Vagina (tissue), 2 donors: ENCODE data around the gene IQGAP3. TPM values are rescaled to one million over a fixed set of nuclear protein-coding genes. Genes with fewer than 3 reads are reported as not detected.

ENCODE experiments used
- DNase-seq, 2 donors: peaks; one replicate each; pipeline ENCODE4 v3.0.0-alpha.2; 2017; ENCODE audit errors: extremely low spot score in 2 of 2
- H3K27ac ChIP-seq: fragments of 200-600 bp; sonication (generic); one replicate; pipeline ENCODE4 v1.5.1; 2019
- H3K27me3 ChIP-seq: fragments of 200-600 bp; sonication (generic); one replicate; pipeline ENCODE4 v1.5.1; 2019
- H3K36me3 ChIP-seq, 2 donors: fragments of 200-600 bp; sonication (generic); one replicate each; pipeline ENCODE4 v1.5.1; 2017 to 2019
- H3K4me1 ChIP-seq: fragments of 200-600 bp; sonication (generic); one replicate; pipeline ENCODE4 v1.5.1; 2019
- H3K4me3 ChIP-seq, 2 donors: fragments of 200-600 bp; sonication (generic); 1 replicate in 1 of 2; 2 replicates in 1 of 2; pipeline ENCODE4 v1.5.1; 2016 to 2019
- H3K9me3 ChIP-seq: fragments of 200-600 bp; sonication (generic); one replicate; pipeline ENCODE4 v1.5.1; 2019
- POLR2A ChIP-seq, 2 donors: fragments of 450-650 bp; IDR thresholded peaks; one replicate each; pipeline ENCODE4 v1.6.1; 2017; ENCODE audit warnings: antibody characterized with exemption in 2 of 2, mild to moderate bottlenecking in 2 of 2, moderate library complexity in 2 of 2
- POLR2AphosphoS5 ChIP-seq, 2 donors: sonication (generic); formaldehyde crosslinking; IDR thresholded peaks; one replicate each; pipeline ENCODE4 v1.9.0; 2017; ENCODE audit warnings: antibody characterized with exemption in 2 of 2, mild to moderate bottlenecking in 2 of 2, low read depth in 1 of 2; ENCODE audit not compliant: insufficient read depth in 1 of 2
- intact Hi-C: fragments of 100-400 bp; cut with DNase I; formaldehyde crosslinking; loops from one replicate; pipeline ENCODE4 v1.15.1; 2023
- total RNA-seq: library from RNA; depleted of rRNA; stranded (reverse); fragments of >200 nt; gene quantifications from one replicate; pipeline ENCODE4 v1.2.3, GENCODE V29; 2016
- TF ChIP-seq, protein P1 (sequence below), 3 experiments: fragments of 450-650 bp in 2 of 3; fragments of 200-600 bp in 1 of 3; sonication (generic) in 1 of 3; IDR thresholded peaks; one replicate each; pipeline ENCODE4 v1.5.1; 2017 to 2019; ENCODE audit warnings: antibody characterized with exemption in 3 of 3, mild to moderate bottlenecking in 2 of 3, moderate library complexity in 2 of 3

The IQGAP3 gene
- total RNA-seq, 1 donor from 2014 or later = 2.9 TPM

- intact Hi-C loops = no loop called here
- Histone ChIP-seq H3K4me1 (no peaks in the 10 kb centered on the region), H3K27me3 (no peaks in the 10 kb centered on the region), H3K36me3 (no peaks in the 10 kb centered on the region), H3K27ac (no peak overlapping the region), H3K9me3 (no peaks in the 10 kb centered on the region), H3K4me3 (no peak overlapping the region)
- TF ChIP-seq POLR2AphosphoS5 (IDR thresholded peaks at IDR 0.05; ENCODE audit: insufficient read depth in 1 of 2, low read depth in 1 of 2) (no peak), POLR2A (IDR thresholded peaks at IDR 0.05) (no peak)
- TF ChIP-seq, protein P1, sequence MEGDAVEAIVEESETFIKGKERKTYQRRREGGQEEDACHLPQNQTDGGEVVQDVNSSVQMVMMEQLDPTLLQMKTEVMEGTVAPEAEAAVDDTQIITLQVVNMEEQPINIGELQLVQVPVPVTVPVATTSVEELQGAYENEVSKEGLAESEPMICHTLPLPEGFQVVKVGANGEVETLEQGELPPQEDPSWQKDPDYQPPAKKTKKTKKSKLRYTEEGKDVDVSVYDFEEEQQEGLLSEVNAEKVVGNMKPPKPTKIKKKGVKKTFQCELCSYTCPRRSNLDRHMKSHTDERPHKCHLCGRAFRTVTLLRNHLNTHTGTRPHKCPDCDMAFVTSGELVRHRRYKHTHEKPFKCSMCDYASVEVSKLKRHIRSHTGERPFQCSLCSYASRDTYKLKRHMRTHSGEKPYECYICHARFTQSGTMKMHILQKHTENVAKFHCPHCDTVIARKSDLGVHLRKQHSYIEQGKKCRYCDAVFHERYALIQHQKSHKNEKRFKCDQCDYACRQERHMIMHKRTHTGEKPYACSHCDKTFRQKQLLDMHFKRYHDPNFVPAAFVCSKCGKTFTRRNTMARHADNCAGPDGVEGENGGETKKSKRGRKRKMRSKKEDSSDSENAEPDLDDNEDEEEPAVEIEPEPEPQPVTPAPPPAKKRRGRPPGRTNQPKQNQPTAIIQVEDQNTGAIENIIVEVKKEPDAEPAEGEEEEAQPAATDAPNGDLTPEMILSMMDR (IDR thresholded peaks at IDR 0.05) = no peak
- no peak for DNase-seq
Observed at GRCh38 chr1:156525071-156525501, 47.3 kb downstream of the IQGAP3 start.

DNA sequence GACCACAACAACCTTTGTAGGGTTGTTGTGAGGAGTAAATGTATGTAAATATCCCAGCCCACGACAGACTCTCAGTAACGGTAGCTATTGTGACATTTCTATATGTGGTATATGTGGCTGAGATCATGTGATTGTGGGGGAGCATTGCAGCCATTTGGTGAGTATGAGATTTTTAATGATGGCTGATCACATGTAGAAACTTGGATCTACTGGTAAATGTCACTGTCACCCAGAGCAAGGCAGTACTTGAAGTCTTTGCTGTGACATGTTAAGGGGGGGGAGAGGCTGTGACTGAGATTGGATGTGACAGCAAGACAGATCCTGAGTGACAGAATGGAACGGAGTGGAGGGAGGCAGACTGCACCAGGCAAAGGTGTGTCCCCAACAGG, 47.9 kb downstream of the IQGAP3 start:
- no peaks in the 10 kb centered on the region for H3K27me3 ChIP-seq
- no peak overlapping the region for H3K4me3 ChIP-seq
- DNase-seq = no peak
- H3K9me3 ChIP-seq = no peaks in the 10 kb centered on the region
- TF ChIP-seq POLR2AphosphoS5 (IDR thresholded peaks at IDR 0.05; ENCODE audit: insufficient read depth in 1 of 2, low read depth in 1 of 2) (no peak), POLR2A (IDR thresholded peaks at IDR 0.05) (no peak)
- TF ChIP-seq, protein P1 (IDR thresholded peaks at IDR 0.05) = no peak
- H3K4me1 ChIP-seq = no peaks in the 10 kb centered on the region
- H3K36me3 ChIP-seq = no peaks in the 10 kb centered on the region
- intact Hi-C loops = no loop called here
- H3K27ac ChIP-seq = no peak overlapping the region

DNA sequence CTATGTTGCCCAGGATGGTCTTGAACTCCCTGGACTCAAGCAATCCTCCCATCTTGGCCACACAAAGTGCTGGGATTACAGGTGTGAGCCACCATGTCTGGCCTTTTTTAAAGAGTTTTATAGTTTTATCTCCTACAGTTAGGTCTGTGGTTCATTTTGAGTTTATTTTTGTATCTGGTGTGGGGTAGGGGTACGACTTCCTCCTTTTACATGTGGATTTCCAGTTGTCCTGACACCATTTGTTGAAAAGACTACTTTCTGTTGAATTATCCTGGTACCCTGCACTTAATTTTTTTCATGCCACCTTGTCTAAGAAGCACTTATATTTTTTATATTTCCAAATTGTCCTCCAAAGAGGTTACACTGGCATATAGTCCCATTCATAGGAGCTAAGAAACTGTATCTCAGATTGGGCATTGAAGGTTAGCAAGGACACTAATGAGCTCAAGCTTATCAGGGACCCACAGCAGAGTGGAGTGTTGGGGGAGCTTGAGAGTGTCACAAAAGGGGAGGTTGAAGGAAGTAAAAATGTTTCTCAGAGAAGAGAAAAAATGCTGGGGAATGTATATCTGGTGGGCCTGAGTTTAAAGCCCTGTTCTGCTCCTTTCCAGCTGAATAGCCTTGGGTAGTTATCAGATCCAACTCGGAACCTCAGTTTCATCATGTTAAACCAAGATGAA, 48.4 kb downstream of the IQGAP3 start:
- DNase-seq = no peak
- Histone ChIP-seq H3K27ac (no peak overlapping the region), H3K4me3 (no peak overlapping the region), H3K27me3 (no peaks in the 10 kb centered on the region), H3K9me3 (no peaks in the 10 kb centered on the region), H3K4me1 (no peaks in the 10 kb centered on the region), H3K36me3 (no peaks in the 10 kb centered on the region)
- intact Hi-C loops = no loop called here
- no peak for TF ChIP-seq POLR2A (IDR thresholded peaks at IDR 0.05)
- TF ChIP-seq, protein P1 (IDR thresholded peaks at IDR 0.05) = no peak
- no peak for TF ChIP-seq POLR2AphosphoS5 (IDR thresholded peaks at IDR 0.05; ENCODE audit: insufficient read depth in 1 of 2, low read depth in 1 of 2)

GRCh38 chr1:156522443-156522970, 49.9 kb downstream of the IQGAP3 start:
- no peak overlapping the region for H3K4me3 ChIP-seq
- no peaks in the 10 kb centered on the region for H3K36me3 ChIP-seq
- no peaks in the 10 kb centered on the region for H3K4me1 ChIP-seq
- intact Hi-C loops = no loop called here
- DNase-seq = no peak
- no peaks in the 10 kb centered on the region for H3K9me3 ChIP-seq
- TF ChIP-seq, protein P1 (IDR thresholded peaks at IDR 0.05) = no peak
- TF ChIP-seq POLR2A (IDR thresholded peaks at IDR 0.05) = no peak
- TF ChIP-seq POLR2AphosphoS5 (IDR thresholded peaks at IDR 0.05; ENCODE audit: insufficient read depth in 1 of 2, low read depth in 1 of 2) = no peak
- H3K27me3 ChIP-seq = no peaks in the 10 kb centered on the region
- no peak overlapping the region for H3K27ac ChIP-seq

- intact Hi-C loops = loop anchor here (10.0 kb wide), 1 partner anchor 67 kb away; no protein-coding TSS in a partner anchor
- no peak for DNase-seq
- H3K4me3 ChIP-seq = no peak overlapping the region
- H3K27ac ChIP-seq = no peak overlapping the region
- H3K4me1 ChIP-seq = no peaks in the 10 kb centered on the region
- TF ChIP-seq POLR2A (IDR thresholded peaks at IDR 0.05) = no peak
- TF ChIP-seq POLR2AphosphoS5 (IDR thresholded peaks at IDR 0.05; ENCODE audit: insufficient read depth in 1 of 2, low read depth in 1 of 2) = no peak
- TF ChIP-seq, protein P1 (IDR thresholded peaks at IDR 0.05) = no peak
- no peaks in the 10 kb centered on the region for H3K27me3 ChIP-seq
- H3K36me3 ChIP-seq = no peaks in the 10 kb centered on the region
- no peaks in the 10 kb centered on the region for H3K9me3 ChIP-seq
Observed at GRCh38 chr1:156517748-156518147, 54.6 kb downstream of the IQGAP3 start.
